ENCODE data around the gene HPN.

HPN gene

GRCh38 chr19:35108730-35109129 lies 67.2 kb downstream of the HPN start:
- no peaks in the 10 kb centered on the region for H3K4me1 ChIP-seq
- no peaks in the 10 kb centered on the region for H3K36me3 ChIP-seq
- H3K4me3 ChIP-seq (ENCODE audit: low read depth, low read length), result no peak overlapping the region
- no peaks in the 10 kb centered on the region for H3K9me3 ChIP-seq
- TF ChIP-seq CTCF (IDR thresholded peaks at IDR 0.05; ENCODE audit: low read depth, low read length), result no peak
- H3K27me3 ChIP-seq, result no peaks in the 10 kb centered on the region
- no peak for DNase-seq

GRCh38 chr19:35109395-35110112 lies 68.0 kb downstream of the HPN start:
- no peaks in the 10 kb centered on the region for H3K4me1 ChIP-seq
- no peaks in the 10 kb centered on the region for H3K36me3 ChIP-seq
- H3K27me3 ChIP-seq, result no peaks in the 10 kb centered on the region
- H3K4me3 ChIP-seq (ENCODE audit: low read depth, low read length), result no peak overlapping the region
- no peaks in the 10 kb centered on the region for H3K9me3 ChIP-seq
- no peak for DNase-seq
- TF ChIP-seq CTCF (IDR thresholded peaks at IDR 0.05; ENCODE audit: low read depth, low read length), result no peak

GRCh38 chr19:35110974-35111373 lies 69.5 kb downstream of the HPN start:
- no peak for TF ChIP-seq CTCF (IDR thresholded peaks at IDR 0.05; ENCODE audit: low read depth, low read length)
- H3K4me1 ChIP-seq, result no peaks in the 10 kb centered on the region
- H3K4me3 ChIP-seq (ENCODE audit: low read depth, low read length), result no peak overlapping the region
- H3K27me3 ChIP-seq, result no peaks in the 10 kb centered on the region
- H3K36me3 ChIP-seq, result no peaks in the 10 kb centered on the region
- no peaks in the 10 kb centered on the region for H3K9me3 ChIP-seq
- DNase-seq, result no peak

- no peaks in the 10 kb centered on the region for H3K36me3 ChIP-seq
- TF ChIP-seq CTCF (IDR thresholded peaks at IDR 0.05; ENCODE audit: low read depth, low read length), result no peak
- H3K4me1 ChIP-seq, result no peaks in the 10 kb centered on the region
- H3K27me3 ChIP-seq, result no peaks in the 10 kb centered on the region
- H3K4me3 ChIP-seq (ENCODE audit: low read depth, low read length), result no peak overlapping the region
- no peaks in the 10 kb centered on the region for H3K9me3 ChIP-seq
- DNase-seq, result no peak
Observed at GRCh38 chr19:35112995-35113688, 71.6 kb downstream of the HPN start.

GRCh38 chr19:35114353-35115176 lies 73.0 kb downstream of the HPN start:
- H3K4me3 ChIP-seq (ENCODE audit: low read depth, low read length), result peak overlapping the region; percentile 1; the same call in 1 of the 2 replicates

More at GRCh38 chr19:35114353-35115176, 73.0 kb downstream of the HPN start:
- H3K9me3 ChIP-seq, result no peaks in the 10 kb centered on the region
- H3K36me3 ChIP-seq, result no peaks in the 10 kb centered on the region
- TF ChIP-seq CTCF (IDR thresholded peaks at IDR 0.05; ENCODE audit: low read depth, low read length), result peak; percentile 98
- DNase-seq, result peak; percentile 74
- no peaks in the 10 kb centered on the region for H3K4me1 ChIP-seq
- H3K27me3 ChIP-seq, result no peaks in the 10 kb centered on the region

All from BE2C (cell line).